ENCODE data around the gene TEX14. TPM values are rescaled to one million over a fixed set of nuclear protein-coding genes. Genes with fewer than 3 reads are reported as not detected.

Gene TEX14
- total RNA-seq, 2 experiments from 2014 or later, result 0.14 to 0.21 TPM

GRCh38 chr17:58643147-58643546 lies 48.7 kb downstream of the TEX14 start:
- ChIA-PET POLR2A (interaction anchor here (0.5 to 1.9 kb wide), 5 partner anchors 9 to 512 kb away, joined by 3 to 23 read pairs (median 4); partner anchors contain the start of gene SKA2), CTCF (interaction anchor here (0.7 kb wide), 1 partner anchor 58 kb away, joined by 3 read pairs; no protein-coding TSS in a partner anchor)
- Mint-ChIP-seq H3K27ac (no peak overlapping the region), H3K4me1 (no peaks in the 10 kb centered on the region), H3K4me3 (no peak overlapping the region), H3K27me3 (no peaks in the 10 kb centered on the region), H3K36me3 (ENCODE audit: low read depth) (no peaks in the 10 kb centered on the region), H3K9me3 (ENCODE audit: low read depth) (no peaks in the 10 kb centered on the region)
- peak; percentile 69 for ATAC-seq
- DNase-seq, result no peak
- intact Hi-C loops (cut with DNase I, micrococcal nuclease), result no loop called here

- H3K27me3 Mint-ChIP-seq, result no peaks in the 10 kb centered on the region
Observed at GRCh38 chr17:58641887-58642311, 49.9 kb downstream of the TEX14 start.

DNA sequence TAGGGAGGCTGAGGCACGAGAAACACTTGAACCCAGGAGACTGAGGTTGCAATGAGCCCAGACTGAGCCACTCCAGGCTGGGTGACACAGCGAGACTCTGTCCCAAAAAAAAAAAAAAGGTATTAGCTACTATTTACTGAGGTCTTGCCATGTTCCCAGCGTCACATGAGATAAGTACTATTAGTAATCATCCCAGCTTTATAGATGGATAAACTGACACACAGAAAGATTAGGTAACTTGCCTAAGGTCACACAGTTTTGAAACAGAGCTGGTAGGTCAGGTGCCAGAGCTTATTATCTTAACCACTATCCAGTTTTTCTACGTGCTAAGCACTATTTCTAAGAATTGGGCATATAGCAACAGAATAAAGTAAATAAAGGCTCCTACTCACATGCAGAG lies 51.6 kb downstream of the TEX14 start:
- DNase-seq (no peak), ATAC-seq (no peak)
- CTCF ChIA-PET, result interaction anchor here (1.2 to 2.3 kb wide), 2 partner anchors 9 to 63 kb away, joined by 3 to 7 read pairs; no protein-coding TSS in a partner anchor
- no peaks in the 10 kb centered on the region for H3K4me1 Mint-ChIP-seq
- no peaks in the 10 kb centered on the region for H3K9me3 Mint-ChIP-seq (ENCODE audit: low read depth)
- POLR2A ChIA-PET, result interaction anchor here (1.1 to 2.6 kb wide), 2 partner anchors 9 to 18 kb away, joined by 4 to 23 read pairs; no protein-coding TSS in a partner anchor
- no peaks in the 10 kb centered on the region for H3K36me3 Mint-ChIP-seq (ENCODE audit: low read depth)
- H3K4me3 Mint-ChIP-seq, result no peak overlapping the region
- no peak overlapping the region for H3K27ac Mint-ChIP-seq
- no peaks in the 10 kb centered on the region for H3K27me3 Mint-ChIP-seq
- intact Hi-C loops (cut with DNase I, micrococcal nuclease), result no loop called here

More at GRCh38 chr17:58641887-58642311, 49.9 kb downstream of the TEX14 start:
- intact Hi-C loops (cut with DNase I, micrococcal nuclease), result no loop called here
- Mint-ChIP-seq H3K36me3 (ENCODE audit: low read depth) (no peaks in the 10 kb centered on the region), H3K27ac (no peak overlapping the region), H3K4me1 (no peaks in the 10 kb centered on the region), H3K4me3 (no peak overlapping the region), H3K9me3 (ENCODE audit: low read depth) (no peaks in the 10 kb centered on the region)
- DNase-seq, result no peak
- CTCF ChIA-PET, result interaction anchor here (0.6 to 2.3 kb wide), 2 partner anchors 10 to 324 kb away, joined by 3 to 7 read pairs; no protein-coding TSS in a partner anchor
- POLR2A ChIA-PET, result interaction anchor here (2.6 kb wide), 1 partner anchor 11 kb away, joined by 23 read pairs; no protein-coding TSS in a partner anchor
- no peak for ATAC-seq

GRCh38 chr17:58639681-58640080 lies 52.2 kb downstream of the TEX14 start:
- Mint-ChIP-seq H3K27me3 (no peaks in the 10 kb centered on the region), H3K4me1 (no peaks in the 10 kb centered on the region), H3K27ac (no peak overlapping the region), H3K36me3 (ENCODE audit: low read depth) (no peaks in the 10 kb centered on the region), H3K4me3 (no peak overlapping the region), H3K9me3 (ENCODE audit: low read depth) (no peaks in the 10 kb centered on the region)
- ATAC-seq (no peak), DNase-seq (no peak)
- CTCF ChIA-PET, result interaction anchor here (2.3 kb wide), 1 partner anchor 8 kb away, joined by 7 read pairs; no protein-coding TSS in a partner anchor
- POLR2A ChIA-PET, result interaction anchor here (1.1 to 2.6 kb wide), 2 partner anchors 9 to 19 kb away, joined by 4 to 23 read pairs; no protein-coding TSS in a partner anchor
- intact Hi-C loops (cut with DNase I, micrococcal nuclease), result loop anchor here in 1 of 2 experiments (10.0 kb wide), 1 partner anchor 305 kb away; no protein-coding TSS in a partner anchor

- POLR2A ChIA-PET, result no interaction called here
- Mint-ChIP-seq H3K4me3 (no peak overlapping the region), H3K36me3 (ENCODE audit: low read depth) (no peaks in the 10 kb centered on the region), H3K4me1 (peaks cover 3% of the 10 kb centered on the region), H3K27me3 (no peaks in the 10 kb centered on the region), H3K27ac (no peak overlapping the region), H3K9me3 (ENCODE audit: low read depth) (no peaks in the 10 kb centered on the region)
- intact Hi-C loops (cut with DNase I, micrococcal nuclease), result loop anchor here in 1 of 2 experiments (10.0 kb wide), 1 partner anchor 302 kb away; no protein-coding TSS in a partner anchor
- DNase-seq, result no peak
- CTCF ChIA-PET, result no interaction called here
- ATAC-seq, result no peak
Observed at GRCh38 chr17:58637011-58637570, 54.8 kb downstream of the TEX14 start.

GRCh38 chr17:58632324-58633314 lies 59.2 kb downstream of the TEX14 start:
- Mint-ChIP-seq H3K9me3 (ENCODE audit: low read depth) (no peaks in the 10 kb centered on the region), H3K27ac (no peak overlapping the region), H3K4me3 (no peak overlapping the region), H3K4me1 (peaks cover 3% of the 10 kb centered on the region), H3K36me3 (ENCODE audit: low read depth) (no peaks in the 10 kb centered on the region), H3K27me3 (no peaks in the 10 kb centered on the region)
- no peak for DNase-seq
- intact Hi-C loops (cut with DNase I, micrococcal nuclease), result loop anchor here (1.0 to 10.0 kb wide), 5 partner anchors 60 to 625 kb away; partner anchors contain the start of genes RAD51C (in 2 of the 2), TEX14 (in 2 of the 2) and SRSF1 (in 1 of the 2)
- ChIA-PET POLR2A (interaction anchor here (0.6 to 3.5 kb wide), 28 partner anchors 8 to 931 kb away, joined by 3 to 421 read pairs (median 8); partner anchors contain the start of genes MTMR4, PRR11, RAD51C and SKA2), CTCF (interaction anchor here (0.6 to 2.4 kb wide), 5 partner anchors 8 to 288 kb away, joined by 3 to 7 read pairs (median 5); partner anchors contain the start of gene MTMR4)
- ATAC-seq, result no peak

DNA sequence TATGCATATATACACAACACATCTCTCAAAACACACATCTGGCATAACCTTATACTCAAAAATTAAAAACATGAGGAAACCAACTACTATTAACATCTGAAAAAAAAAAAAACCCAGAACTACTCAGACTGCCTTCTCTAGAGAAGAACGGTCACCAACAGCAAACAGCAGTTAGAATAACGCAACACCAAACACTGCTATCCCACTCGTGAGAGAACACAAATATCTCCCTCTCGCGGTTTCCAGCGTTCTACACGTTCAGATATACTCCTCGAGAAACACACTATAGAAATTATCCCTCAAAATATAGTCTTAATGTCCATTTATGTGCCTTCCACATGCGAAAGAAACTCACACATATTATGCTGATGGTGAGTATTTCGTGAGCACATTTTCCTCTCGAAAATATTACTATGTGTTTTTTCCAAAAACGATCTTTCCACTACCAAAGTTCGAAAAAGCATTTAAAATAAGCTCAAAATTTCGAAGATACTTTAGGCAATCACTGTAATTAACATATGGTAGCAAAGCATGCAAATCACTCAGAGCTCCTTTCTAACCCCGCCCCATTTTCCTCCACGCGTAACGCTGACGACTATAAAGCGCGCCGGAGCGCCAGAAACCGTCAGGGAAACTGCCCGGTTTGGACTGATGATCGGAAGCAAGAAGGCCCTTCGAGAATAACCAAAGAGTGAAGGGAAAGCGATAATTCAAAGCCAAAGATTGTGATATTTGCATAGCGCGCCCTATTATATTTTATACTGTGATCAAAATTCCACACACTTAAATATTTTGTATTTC lies 60.1 kb downstream of the TEX14 start:
- POLR2A ChIA-PET, result interaction anchor here (0.6 to 3.5 kb wide), 72 partner anchors 9 to 1333 kb away, joined by 3 to 421 read pairs (median 5); partner anchors contain the start of genes CLTC, MTMR4, PPM1E and PRR11
- CTCF ChIA-PET, result interaction anchor here (0.6 to 2.4 kb wide), 9 partner anchors 9 to 314 kb away, joined by 3 to 12 read pairs (median 4); partner anchors contain the start of gene MTMR4
- no peaks in the 10 kb centered on the region for H3K36me3 Mint-ChIP-seq (ENCODE audit: low read depth)
- H3K9me3 Mint-ChIP-seq (ENCODE audit: low read depth), result no peaks in the 10 kb centered on the region
- DNase-seq (peak; percentile 96), ATAC-seq (peak; percentile 97)
- intact Hi-C loops (cut with DNase I, micrococcal nuclease), result loop anchor here (1.0 to 10.0 kb wide), 11 partner anchors 28 to 624 kb away; partner anchors contain the start of genes RAD51C (in 2 of the 2), TEX14 (in 2 of the 2), SRSF1 (in 1 of the 2) and TRIM37 (in 1 of the 2)
- no peak overlapping the region for H3K4me3 Mint-ChIP-seq
- no peak overlapping the region for H3K27ac Mint-ChIP-seq
- peaks cover 3% of the 10 kb centered on the region for H3K4me1 Mint-ChIP-seq
- H3K27me3 Mint-ChIP-seq, result no peaks in the 10 kb centered on the region

GRCh38 chr17:58630883-58631522 lies 60.8 kb downstream of the TEX14 start:
- Mint-ChIP-seq H3K9me3 (ENCODE audit: low read depth) (no peaks in the 10 kb centered on the region), H3K36me3 (ENCODE audit: low read depth) (no peaks in the 10 kb centered on the region), H3K4me3 (peak overlapping the region; percentile 7), H3K27ac (peak overlapping the region; percentile 69), H3K4me1 (peaks cover 3% of the 10 kb centered on the region), H3K27me3 (no peaks in the 10 kb centered on the region)
- intact Hi-C loops (cut with DNase I, micrococcal nuclease), result loop anchor here (1.0 to 10.0 kb wide), 9 partner anchors 28 to 624 kb away; partner anchors contain the start of genes SRSF1 (in 1 of the 2) and TRIM37 (in 1 of the 2)
- CTCF ChIA-PET, result interaction anchor here (1.0 to 2.4 kb wide), 8 partner anchors 10 to 314 kb away, joined by 3 to 12 read pairs (median 6); partner anchors contain the start of gene MTMR4
- peak; percentile 46 for DNase-seq
- ATAC-seq, result no peak
- POLR2A ChIA-PET, result interaction anchor here (0.6 to 3.5 kb wide), 76 partner anchors 9 to 1334 kb away, joined by 3 to 421 read pairs (median 5); partner anchors contain the start of genes CLTC, MTMR4, PPM1E and PRR11

DNA sequence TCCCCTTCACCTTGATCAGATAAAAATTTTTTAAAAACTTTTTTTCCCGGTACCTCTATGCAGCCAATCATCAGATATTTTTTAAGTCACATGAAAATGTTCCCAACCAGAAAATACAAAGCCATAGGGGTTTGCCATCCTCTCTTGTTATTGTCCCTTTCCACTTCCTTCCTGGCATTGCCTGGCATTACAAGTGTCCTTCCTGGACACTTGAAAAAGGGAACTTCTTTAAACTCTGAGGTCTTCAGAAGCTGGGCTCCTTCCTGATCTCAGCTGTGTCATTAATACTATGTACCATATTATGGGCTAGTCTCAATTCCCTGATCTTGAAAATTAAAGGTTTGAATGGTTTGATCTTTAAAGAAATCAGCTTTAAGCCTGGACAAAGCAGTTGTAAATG lies 64.9 kb downstream of the TEX14 start:
- Mint-ChIP-seq H3K27me3 (no peaks in the 10 kb centered on the region), H3K36me3 (ENCODE audit: low read depth) (no peaks in the 10 kb centered on the region), H3K4me3 (no peak overlapping the region), H3K9me3 (ENCODE audit: low read depth) (no peaks in the 10 kb centered on the region), H3K4me1 (no peaks in the 10 kb centered on the region), H3K27ac (no peak overlapping the region)
- ATAC-seq, result no peak
- POLR2A ChIA-PET, result interaction anchor here (1.4 kb wide), 1 partner anchor 32 kb away, joined by 3 read pairs; no protein-coding TSS in a partner anchor
- no peak for DNase-seq
- intact Hi-C loops (cut with DNase I, micrococcal nuclease), result loop anchor here in 1 of 2 experiments (5.0 kb wide), 1 partner anchor 95 kb away; no protein-coding TSS in a partner anchor
- CTCF ChIA-PET, result interaction anchor here (0.9 kb wide), 1 partner anchor 8 kb away, joined by 3 read pairs; no protein-coding TSS in a partner anchor

Data from activated CD4-positive, alpha-beta T cell treated with anti-CD3 and anti-CD28 coated beads for 36 hours (primary cell).